Tibial nerve (tissue), 4 donors: Measurements from ENCODE around the gene SRGAP3. TPM values are rescaled to one million over a fixed set of nuclear protein-coding genes. Genes with fewer than 3 reads are reported as not detected.

Source experiments
- DNase-seq, 2 donors: peaks; one replicate each; pipeline ENCODE4 v3.0.0-alpha.2; 2019; ENCODE audit warnings: low spot score in 2 of 2
- H3K27ac ChIP-seq, 4 donors: fragments of 200-600 bp; sonication (generic) in 3 of 4; one replicate each; pipeline ENCODE4 v1.5.1; 2017 to 2019; ENCODE audit warnings: mild to moderate bottlenecking in 1 of 4
- H3K27me3 ChIP-seq, 2 donors: fragments of 200-600 bp; sonication (generic) in 1 of 2; one replicate each; pipeline versions ENCODE4 v1.5.1 to v1.6.0; 2017 to 2019
- H3K36me3 ChIP-seq, 3 donors: fragments of 200-600 bp; sonication (generic); one replicate each; pipeline ENCODE4 v1.5.1; 2018 to 2019
- H3K4me1 ChIP-seq, 4 donors: fragments of 200-600 bp; sonication (generic) in 3 of 4; one replicate each; pipeline ENCODE4 v1.5.1; 2017 to 2019
- H3K4me3 ChIP-seq, 4 donors: fragments of 200-600 bp; sonication (generic) in 3 of 4; one replicate each; pipeline ENCODE4 v1.5.1; 2017 to 2019; ENCODE audit warnings: mild to moderate bottlenecking in 1 of 4, moderate library complexity in 1 of 4
- H3K9me3 ChIP-seq, 4 donors: fragments of 200-600 bp; sonication (generic) in 3 of 4; one replicate each; pipeline ENCODE4 v1.5.1; 2017 to 2019
- CTCF ChIP-seq, 5 experiments: fragments of 200-600 bp in 3 of 5; fragments of 450-650 bp in 2 of 5; sonication (generic) in 3 of 5; IDR thresholded peaks; one replicate each; pipeline ENCODE4 v1.5.1; 2016 to 2019; ENCODE audit warnings: antibody characterized with exemption in 5 of 5, mild to moderate bottlenecking in 3 of 5, moderate library complexity in 2 of 5
- EP300 ChIP-seq, 2 donors: sonication (generic); formaldehyde crosslinking; IDR thresholded peaks; one replicate each; pipeline ENCODE4 v1.6.1; 2017; ENCODE audit warnings: antibody characterized with exemption in 2 of 2, mild to moderate bottlenecking in 1 of 2
- POLR2A ChIP-seq, 2 donors: fragments of 450-650 bp; IDR thresholded peaks; one replicate each; pipeline ENCODE4 v1.6.1; 2017; ENCODE audit warnings: antibody characterized with exemption in 2 of 2, mild to moderate bottlenecking in 2 of 2, moderate library complexity in 2 of 2
- WGBS, 2 donors: methylation state at CpG; one replicate each; pipeline ENCODE4 v1.1.5; 2018; 5-methylcytosine and 5-hydroxymethylcytosine counted together
- total RNA-seq, 4 donors: library from RNA; depleted of rRNA; stranded (reverse); fragments of >200 nt; gene quantifications; one replicate each; pipeline ENCODE4 v1.1.0, GENCODE V29; 2016

Gene SRGAP3
- total RNA-seq, 4 donors from 2014 or later = 11.7 to 18.0 (median 15.1) TPM

- Histone ChIP-seq H3K27me3 (no peaks in the 10 kb centered on the region), H3K27ac (no peak overlapping the region), H3K36me3 (no peaks in the 10 kb centered on the region), H3K4me3 (no peak overlapping the region), H3K9me3 (no peaks in the 10 kb centered on the region), H3K4me1 (peaks cover 0 to 23% (median 13%) of the 10 kb centered on the region in 4 donors)
- no peak for DNase-seq
- WGBS, 2 donors = 58 to 73% methylated on average over 1 of the region's 1 CpG
- TF ChIP-seq CTCF (IDR thresholded peaks at IDR 0.05) (no peak), POLR2A (IDR thresholded peaks at IDR 0.05) (no peak)
Measured at GRCh38 chr3:9033867-9034266, 215.6 kb downstream of the SRGAP3 start.

GRCh38 chr3:9032231-9032777 lies 217.1 kb downstream of the SRGAP3 start:
- Histone ChIP-seq H3K27ac (no peak overlapping the region), H3K27me3 (no peaks in the 10 kb centered on the region), H3K4me3 (no peak overlapping the region), H3K36me3 (no peaks in the 10 kb centered on the region), H3K4me1 (peaks cover 0 to 29% (median 17%) of the 10 kb centered on the region in 4 donors), H3K9me3 (no peaks in the 10 kb centered on the region)
- 86 to 89% methylated on average over 9 to 11 of the region's 11 CpGs for WGBS, 2 donors
- TF ChIP-seq CTCF (IDR thresholded peaks at IDR 0.05) (no peak), POLR2A (IDR thresholded peaks at IDR 0.05) (no peak), EP300 (IDR thresholded peaks at IDR 0.05) (no peak)
- no peak for DNase-seq

- Histone ChIP-seq H3K9me3 (no peaks in the 10 kb centered on the region), H3K4me1 (peaks cover 0 to 13% (median 6%) of the 10 kb centered on the region in 4 donors), H3K27me3 (no peaks in the 10 kb centered on the region), H3K36me3 (peaks cover 0 to 3% (median 0%) of the 10 kb centered on the region in 3 donors), H3K4me3 (no peak overlapping the region), H3K27ac (no peak overlapping the region)
- no peak for DNase-seq
- no peak for TF ChIP-seq CTCF (IDR thresholded peaks at IDR 0.05)
- no peak for TF ChIP-seq EP300 (IDR thresholded peaks at IDR 0.05)
- no peak for TF ChIP-seq POLR2A (IDR thresholded peaks at IDR 0.05)
- WGBS, 2 donors = 96% methylated on average over 7 of the region's 7 CpGs
Measured at GRCh38 chr3:9030034-9030433, 219.4 kb downstream of the SRGAP3 start.

GRCh38 chr3:9028134-9028533 lies 221.3 kb downstream of the SRGAP3 start:
- no peak overlapping the region for H3K4me3 ChIP-seq
- WGBS, 2 donors = 7 to 21% methylated on average over 5 of the region's 5 CpGs
- H3K27ac ChIP-seq = peak overlapping the region in 1 of 4 donors; percentile 49

More at GRCh38 chr3:9028134-9028533, 221.3 kb downstream of the SRGAP3 start:
- no peaks in the 10 kb centered on the region for H3K27me3 ChIP-seq
- H3K36me3 ChIP-seq = peaks cover 0 to 22% (median 0%) of the 10 kb centered on the region in 3 donors
- no peak for TF ChIP-seq CTCF (IDR thresholded peaks at IDR 0.05)
- peak; percentile 50 to 56 for TF ChIP-seq EP300 (IDR thresholded peaks at IDR 0.05)
- no peak for TF ChIP-seq POLR2A (IDR thresholded peaks at IDR 0.05)
- H3K9me3 ChIP-seq = no peaks in the 10 kb centered on the region
- DNase-seq = peak; percentile 61 to 68
- H3K4me1 ChIP-seq = peaks cover 0 to 13% (median 6%) of the 10 kb centered on the region in 4 donors
